HG03135 (cell line): ENCODE measurements around the gene P2RX2.

Experiments used
- ATAC-seq: cut with Tn5 transposase; IDR thresholded peaks from one replicate; pipeline ENCODE4 v1.9.1; 2021; ENCODE audit warnings: mild to moderate bottlenecking, moderate library complexity; ENCODE audit not compliant: unreplicated experiment

The P2RX2 gene

DNA sequence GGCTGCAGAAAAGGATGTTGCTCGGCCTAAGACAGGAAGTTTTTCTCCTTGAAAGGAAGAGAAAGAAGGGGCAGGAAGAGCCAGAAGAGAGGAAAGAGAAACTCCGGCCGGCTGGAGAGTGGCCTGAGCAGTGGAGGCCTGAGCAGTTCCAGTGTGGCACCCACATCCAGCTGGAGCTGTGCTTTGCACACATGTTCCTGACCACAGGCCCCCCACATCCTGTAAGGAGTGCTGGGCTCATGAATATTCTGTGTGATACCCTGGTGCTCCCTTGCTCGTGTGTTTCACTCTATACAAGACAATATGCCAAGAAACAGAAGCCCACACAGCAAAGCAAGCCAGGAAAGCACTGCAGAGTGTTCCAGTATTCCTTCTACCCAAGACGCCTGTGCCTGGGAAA lies 41.5 kb downstream of the P2RX2 start:
- ATAC-seq: no peak

DNA sequence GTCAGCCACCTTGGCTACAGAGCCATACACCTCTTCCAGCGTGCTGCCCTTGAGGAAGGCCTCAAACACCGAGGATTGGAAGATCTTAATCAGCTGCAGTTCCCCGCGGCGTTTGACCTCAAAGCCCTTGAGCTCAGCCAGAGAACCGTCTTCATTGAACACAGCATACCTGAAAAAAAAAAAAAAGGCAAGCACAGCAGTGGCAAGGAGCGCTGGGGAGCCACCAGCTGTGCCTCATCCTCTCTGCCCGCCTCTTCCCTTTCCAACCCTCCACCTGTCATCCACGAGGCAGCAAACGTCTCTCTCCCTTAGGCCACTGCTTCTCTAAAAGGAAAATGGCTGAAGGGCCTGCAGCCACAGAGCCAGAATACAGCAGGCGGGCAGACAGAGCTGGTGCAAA lies 42.4 kb downstream of the P2RX2 start:
- no peak for ATAC-seq

GRCh38 chr12:132661972-132662371 lies 43.4 kb downstream of the P2RX2 start:
- no peak for ATAC-seq

DNA sequence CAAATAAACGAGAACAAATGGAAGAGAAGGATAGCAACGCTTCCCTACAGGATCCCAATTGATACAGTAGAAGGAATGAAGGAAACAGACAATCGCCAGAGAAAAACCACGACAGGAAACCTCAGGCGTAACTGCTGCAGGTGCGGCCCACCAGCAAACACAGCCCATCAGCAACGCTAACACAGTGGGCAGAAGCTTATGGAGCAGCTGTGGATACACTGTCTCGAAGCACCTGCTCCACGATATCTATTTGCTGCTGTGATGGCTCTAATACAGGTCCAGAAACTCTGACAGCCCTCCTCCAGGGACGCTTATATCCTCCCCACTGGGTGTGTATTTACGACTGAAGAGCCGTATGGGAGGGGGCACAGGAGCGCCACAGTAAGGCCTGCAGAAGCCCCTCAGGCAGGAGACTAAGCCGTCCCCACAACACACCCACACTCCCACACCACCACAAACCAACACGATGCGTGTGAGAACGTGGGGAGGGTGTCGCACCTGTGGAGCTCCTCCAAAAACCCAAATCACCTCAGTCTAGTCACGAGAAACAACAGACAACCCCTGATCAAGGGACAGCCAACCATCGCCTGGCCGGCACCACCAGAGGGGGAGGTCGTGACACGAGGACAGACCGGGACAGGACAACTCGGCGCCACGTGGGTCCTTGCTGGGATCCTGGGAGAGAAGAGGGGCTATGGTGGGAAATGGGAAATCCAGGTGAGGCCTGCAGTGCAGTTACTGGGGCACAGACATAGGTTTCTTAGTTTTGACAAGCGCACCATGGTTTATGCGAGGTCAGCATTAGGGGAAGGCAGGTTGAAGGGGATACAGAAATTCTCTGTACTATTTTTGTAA lies 44.6 kb downstream of the P2RX2 start:
- ATAC-seq: no peak

GRCh38 chr12:132664206-132665148 lies 45.9 kb downstream of the P2RX2 start:
- no peak for ATAC-seq

- no peak for ATAC-seq
Observed at GRCh38 chr12:132665149-132665491, 46.5 kb downstream of the P2RX2 start.

DNA sequence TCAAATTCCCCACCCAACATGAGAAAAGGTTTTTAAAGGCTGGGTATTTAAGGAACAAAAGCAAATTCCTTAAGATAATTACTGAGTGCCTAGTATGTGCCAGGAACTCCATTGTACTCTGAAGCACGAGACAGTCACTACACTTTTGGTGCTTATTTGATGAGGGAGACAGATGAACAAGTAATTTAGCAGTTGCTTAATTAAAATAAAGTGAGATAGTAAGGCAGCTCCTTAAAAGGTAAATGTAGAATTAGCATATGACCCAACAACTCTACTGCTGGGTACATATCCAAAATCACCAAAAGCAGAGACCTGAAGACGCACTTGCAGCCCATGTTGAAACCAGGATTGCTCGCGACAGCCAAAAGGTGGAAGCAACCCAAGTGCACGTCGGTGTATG lies 47.2 kb downstream of the P2RX2 start:
- ATAC-seq: no peak

- no peak for ATAC-seq
Observed at GRCh38 chr12:132668191-132669088, 49.9 kb downstream of the P2RX2 start.

GRCh38 chr12:132669166-132669879 lies 50.7 kb downstream of the P2RX2 start:
- ATAC-seq: no peak
